Left lung (tissue), 10 donors: ENCODE data around the gene PADI1. TPM values are rescaled to one million over a fixed set of nuclear protein-coding genes. Genes with fewer than 3 reads are reported as not detected.

Experiments
- ATAC-seq: fragments of 200-7000 bp; cut with Tn5 transposase; one replicate; pipeline ENCODE4 v1.9.1; 2020; ENCODE audit warnings: moderate library complexity
- DNase-seq, 4 donors: peaks; one replicate each; pipeline ENCODE4 v3.0.0-alpha.2; 2013 to 2020
- H3K27ac ChIP-seq, 2 donors: fragments of 200-600 bp; sonication (generic) in 1 of 2; one replicate each; pipeline versions ENCODE4 v1.5.0 to v1.8.0; 2020 to 2021
- H3K27me3 ChIP-seq, 2 donors: fragments of 200-600 bp; sonication (generic) in 1 of 2; one replicate each; pipeline versions ENCODE4 v1.5.0 to v1.8.0; 2020 to 2021
- H3K36me3 ChIP-seq, 2 donors: fragments of 200-600 bp; sonication (generic) in 1 of 2; one replicate each; pipeline versions ENCODE4 v1.5.0 to v1.8.0; 2020 to 2021
- H3K4me1 ChIP-seq, 2 donors: fragments of 200-600 bp; one replicate each; pipeline ENCODE4 v1.8.0; 2021
- H3K4me3 ChIP-seq, 2 donors: fragments of 200-600 bp; sonication (generic) in 1 of 2; one replicate each; pipeline versions ENCODE4 v1.5.0 to v1.8.0; 2020 to 2021; ENCODE audit warnings: mild to moderate bottlenecking in 1 of 2
- H3K9me3 ChIP-seq, 2 donors: fragments of 200-600 bp; sonication (generic) in 1 of 2; one replicate each; pipeline versions ENCODE4 v1.5.0 to v1.8.0; 2020 to 2021
- CTCF ChIP-seq, 2 donors: fragments of 200-600 bp; sonication (generic) in 1 of 2; IDR thresholded peaks; one replicate each; pipeline versions ENCODE4 v1.5.0 to v1.8.0; 2021; ENCODE audit warnings: antibody characterized with exemption in 2 of 2
- intact Hi-C, 2 donors: fragments of 100-400 bp; cut with DNase I; formaldehyde crosslinking; loops; one replicate each; pipeline versions ENCODE4 v1.11.2 to v1.14.2; 2022
- polyA plus RNA-seq, 6 donors: library from polyadenylated mRNA; unstranded; fragments of 120-200 nt; gene quantifications; one replicate each; pipeline ENCODE4 v1.2.1, GENCODE V29; 2013; ENCODE audit not compliant: insufficient read length in 6 of 6
- total RNA-seq, 2 donors: library from RNA; stranded (reverse); fragmentation: NEBNext Ultra II Directional; extraction: Animal tissue kit (Norgen Biotek cat#: 25700); gene quantifications; one replicate each; pipeline ENCODE4 v1.2.1, GENCODE V29; 2021
- donor health status: DM: no; HTN: yes; CAD: no.
- donor health status: DM: no; HTN: no; CAD: no.

Gene PADI1
- total and polyA plus RNA-seq, 8 donors, result not detected

DNA sequence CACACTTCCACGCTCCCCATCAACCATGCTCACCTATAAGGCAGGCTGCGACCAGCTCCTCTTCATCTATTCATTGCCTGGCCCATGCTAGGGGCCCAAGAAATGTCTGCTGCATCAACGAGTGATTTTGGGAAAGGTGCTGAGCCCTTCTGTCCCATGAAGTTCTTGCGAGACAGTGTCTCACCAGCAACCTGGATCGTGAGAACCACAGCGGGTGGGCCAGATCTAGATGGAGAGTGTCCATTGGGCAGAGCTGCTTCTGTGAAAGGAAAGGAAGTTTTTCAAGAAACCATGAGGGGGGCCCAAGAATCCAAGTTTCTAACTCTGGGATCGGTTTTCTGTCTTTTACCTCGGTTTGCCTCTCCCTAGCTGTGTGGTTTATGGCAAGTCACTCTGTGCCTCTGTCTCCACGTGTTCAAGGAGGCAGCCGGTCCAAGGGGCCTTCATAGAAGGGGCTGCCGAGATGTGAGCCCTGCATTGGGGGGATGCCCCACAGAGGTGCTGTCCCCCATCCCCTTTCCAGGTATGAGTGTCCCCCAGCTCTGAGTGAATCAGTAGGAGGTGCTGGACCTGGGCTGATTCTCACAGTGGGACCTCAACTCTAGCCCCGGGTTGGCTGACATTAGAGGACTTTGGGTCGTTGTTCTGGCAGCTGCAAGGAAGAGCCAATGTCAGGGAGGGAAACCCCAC, 8.3 kb upstream of the PADI1 start:
- intact Hi-C loops, result no loop called here
- DNase-seq (no peak), ATAC-seq (no peak)
- no peaks in the 10 kb centered on the region for H3K4me1 ChIP-seq
- H3K27ac ChIP-seq, result no peak overlapping the region
- peaks cover 0 to 2% of the 10 kb centered on the region in 2 donors for H3K9me3 ChIP-seq
- H3K36me3 ChIP-seq, result no peaks in the 10 kb centered on the region
- H3K27me3 ChIP-seq, result peaks cover 0 to 31% of the 10 kb centered on the region in 2 donors
- no peak overlapping the region for H3K4me3 ChIP-seq
- no peak for TF ChIP-seq CTCF (IDR thresholded peaks at IDR 0.05)

DNA sequence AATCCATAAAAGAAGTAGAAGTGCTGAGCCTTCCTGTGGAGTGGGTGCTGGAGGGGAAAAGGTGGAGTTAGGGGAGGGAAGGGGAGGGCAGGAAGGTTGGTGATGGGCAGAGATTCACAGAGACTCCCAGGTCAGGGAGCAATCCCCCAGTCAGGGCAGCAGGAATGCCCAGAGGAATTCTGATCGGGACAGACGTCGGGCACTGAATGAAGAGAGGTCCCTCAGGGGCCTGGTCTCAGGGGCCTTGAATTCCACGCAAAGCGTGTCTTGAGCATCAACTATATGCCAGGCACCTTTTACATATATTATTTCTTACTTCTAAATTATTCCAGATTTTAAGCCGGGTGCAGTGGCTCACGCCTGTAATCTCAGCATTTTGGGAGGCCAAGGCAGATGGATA, 7.2 kb upstream of the PADI1 start:
- ATAC-seq, result no peak
- intact Hi-C loops, result no loop called here
- TF ChIP-seq CTCF (IDR thresholded peaks at IDR 0.05), result no peak

GRCh38 chr1:17198476-17199258, 6.3 kb upstream of the PADI1 start:
- DNase-seq (no peak), ATAC-seq (no peak)
- Histone ChIP-seq H3K9me3 (no peaks in the 10 kb centered on the region), H3K27ac (no peak overlapping the region), H3K27me3 (peaks cover 0 to 23% of the 10 kb centered on the region in 2 donors), H3K4me1 (no peaks in the 10 kb centered on the region), H3K4me3 (no peak overlapping the region), H3K36me3 (no peaks in the 10 kb centered on the region)
- intact Hi-C loops, result no loop called here
- TF ChIP-seq CTCF (IDR thresholded peaks at IDR 0.05), result no peak

More for the DNA sequence above, 7.2 kb upstream of the PADI1 start:
- H3K4me1 ChIP-seq, result no peaks in the 10 kb centered on the region
- no peaks in the 10 kb centered on the region for H3K36me3 ChIP-seq
- H3K9me3 ChIP-seq, result no peaks in the 10 kb centered on the region
- no peak overlapping the region for H3K27ac ChIP-seq
- no peak overlapping the region for H3K4me3 ChIP-seq
- no peak for DNase-seq
- H3K27me3 ChIP-seq, result peaks cover 0 to 31% of the 10 kb centered on the region in 2 donors

GRCh38 chr1:17199267-17200044, 5.5 kb upstream of the PADI1 start:
- peaks cover 0 to 21% of the 10 kb centered on the region in 2 donors for H3K27me3 ChIP-seq
- H3K4me1 ChIP-seq, result no peaks in the 10 kb centered on the region
- no peak for DNase-seq
- H3K4me3 ChIP-seq, result no peak overlapping the region
- no peaks in the 10 kb centered on the region for H3K9me3 ChIP-seq
- no peak overlapping the region for H3K27ac ChIP-seq
- no peaks in the 10 kb centered on the region for H3K36me3 ChIP-seq
- intact Hi-C loops, result no loop called here
- ATAC-seq, result no peak
- no peak for TF ChIP-seq CTCF (IDR thresholded peaks at IDR 0.05)

DNA sequence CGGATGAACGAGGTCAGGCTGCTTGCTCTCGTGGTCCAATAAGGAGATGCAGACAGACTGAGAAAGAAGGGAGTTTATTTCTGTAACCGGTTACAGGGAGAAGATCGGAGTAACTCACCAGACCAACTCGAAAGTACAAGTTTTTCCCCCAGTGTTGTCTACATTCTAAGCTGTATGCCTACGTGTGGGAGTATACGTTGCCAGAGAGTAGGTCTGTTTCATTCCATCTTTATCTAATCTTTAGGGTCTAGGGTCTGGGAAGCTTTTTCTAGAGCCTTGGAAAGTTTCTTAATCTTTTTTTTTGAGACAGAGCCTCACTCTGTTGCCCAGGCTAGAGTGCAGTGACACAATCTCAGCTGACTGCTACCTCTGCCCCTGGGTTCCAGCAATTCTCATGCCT, 4.7 kb upstream of the PADI1 start:
- DNase-seq (no peak), ATAC-seq (no peak)
- no peaks in the 10 kb centered on the region for H3K36me3 ChIP-seq
- H3K4me3 ChIP-seq, result no peak overlapping the region
- no peaks in the 10 kb centered on the region for H3K9me3 ChIP-seq
- intact Hi-C loops, result no loop called here
- peaks cover 0 to 21% of the 10 kb centered on the region in 2 donors for H3K27me3 ChIP-seq
- no peak overlapping the region for H3K27ac ChIP-seq
- TF ChIP-seq CTCF (IDR thresholded peaks at IDR 0.05), result no peak
- no peaks in the 10 kb centered on the region for H3K4me1 ChIP-seq
